H1 (cell line): Measurements from ENCODE around the gene ZNF587B.

Experiments
- EP300 ChIP-seq, 2 experiments: IDR thresholded peaks; 1 replicate in 1 of 2; 2 replicates in 1 of 2; pipeline ENCODE4 v1.6.1; 2011 to 2012; ENCODE audit warnings: low read depth in 2 of 2, low read length in 2 of 2, mild to moderate bottlenecking in 2 of 2, borderline replicate concordance in 1 of 2, inconsistent platforms in 1 of 2, moderate library complexity in 1 of 2
- EZH2 ChIP-seq: fragments of 200-600 bp; sonication (generic); IDR thresholded peaks from 2 replicates; pipeline ENCODE4 v1.7.1; 2012; ENCODE audit warnings: low read depth, mild to moderate bottlenecking, moderate library complexity, low read length, inconsistent platforms; ENCODE audit not compliant: severe bottlenecking
- HDAC2 ChIP-seq, 2 experiments: fragments of 300-600 bp in 1 of 2; sonication (generic) in 1 of 2; IDR thresholded peaks; 2 replicates each; pipeline ENCODE4 v1.6.1; 2011 to 2012; ENCODE audit warnings: low read depth in 2 of 2, low read length in 2 of 2, mild to moderate bottlenecking in 2 of 2, moderate library complexity in 2 of 2, borderline replicate concordance in 1 of 2, inconsistent platforms in 1 of 2
- KDM1A ChIP-seq: fragments of 200-600, 300-600 bp; sonication (generic); IDR thresholded peaks from 2 replicates; pipeline ENCODE4 v1.7.1; 2016; ENCODE audit warnings: mild to moderate bottlenecking, low read length, borderline replicate concordance
- RAD21 ChIP-seq, 2 experiments: IDR thresholded peaks in 1 of 2; conservative IDR thresholded peaks in 1 of 2; 2 replicates each; pipeline ENCODE4 v1.6.1; 2011; ENCODE audit warnings: low read depth in 2 of 2, low read length in 2 of 2, improper control_type of control experiment in 1 of 2, inconsistent platforms in 1 of 2, mild to moderate bottlenecking in 1 of 2, moderate library complexity in 1 of 2
- RFX5 ChIP-seq: IDR thresholded peaks from 2 replicates; pipeline ENCODE4 v1.6.1; 2011; ENCODE audit warnings: low read depth, low read length, improper control_type of control experiment, borderline replicate concordance
- RXRA ChIP-seq: IDR thresholded peaks from 2 replicates; pipeline ENCODE4 v1.6.1; 2011; ENCODE audit warnings: low read depth, mild to moderate bottlenecking, low read length, moderate library complexity; ENCODE audit not compliant: insufficient read depth
- SRF ChIP-seq: IDR thresholded peaks from 2 replicates; pipeline ENCODE4 v1.6.1; 2011; ENCODE audit warnings: mild to moderate bottlenecking, low read depth, low read length, moderate library complexity
- YY1 ChIP-seq: IDR thresholded peaks from 2 replicates; pipeline ENCODE4 v1.6.1; 2011; ENCODE audit warnings: low read depth, mild to moderate bottlenecking, low read length
- ZNF274 ChIP-seq: IDR thresholded peaks from 2 replicates; pipeline ENCODE4 v1.7.0; 2012; ENCODE audit warnings: low read length, borderline replicate concordance; ENCODE audit errors: extremely low read depth
- TF ChIP-seq, protein P1 (sequence below): IDR thresholded peaks from 2 replicates; pipeline ENCODE4 v1.6.1; 2011; ENCODE audit warnings: low read length, improper control_type of control experiment
- TF ChIP-seq, protein P2 (sequence below): IDR thresholded peaks from 2 replicates; pipeline ENCODE4 v1.6.1; 2011; ENCODE audit warnings: low read depth, mild to moderate bottlenecking, low read length; ENCODE audit not compliant: insufficient read depth
- TF ChIP-seq, protein P3 (sequence below), 3 experiments: IDR thresholded peaks; 1 replicate in 2 of 3; 2 replicates in 1 of 3; pipeline versions ENCODE4 v1.5.1 to v1.6.1; 2011; ENCODE audit warnings: low read length in 3 of 3, mild to moderate bottlenecking in 3 of 3, inconsistent platforms in 2 of 3, low read depth in 1 of 3, moderate library complexity in 1 of 3; ENCODE audit not compliant: insufficient read depth in 1 of 3; ENCODE audit errors: control extremely low read depth in 1 of 3
- TF ChIP-seq, protein P4 (sequence below): IDR thresholded peaks from 2 replicates; pipeline ENCODE4 v1.6.1; 2012; ENCODE audit warnings: inconsistent platforms

DNA sequence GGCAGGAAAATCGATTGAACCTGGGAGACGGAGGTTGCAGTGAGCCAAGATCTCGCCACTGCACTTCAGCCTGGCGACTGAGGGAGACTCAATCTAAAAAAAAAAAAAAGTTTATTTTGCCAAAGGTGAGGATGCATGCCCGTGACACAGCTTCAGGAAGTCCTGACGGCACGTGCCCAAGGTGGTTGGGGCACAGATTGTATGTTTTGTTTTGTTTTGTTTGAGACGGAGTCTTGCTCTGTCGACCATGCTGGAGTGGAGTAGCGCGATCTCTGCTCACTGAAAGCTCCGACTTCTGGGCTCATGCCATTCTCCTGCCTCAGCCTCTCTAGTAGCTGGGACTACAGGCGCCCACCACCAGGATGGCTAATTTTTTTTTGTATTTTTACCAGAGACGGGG lies 12.1 kb upstream of the ZNF587B start:
- no peak for TF ChIP-seq KDM1A
- no peak for TF ChIP-seq EZH2
- TF ChIP-seq, protein P1, sequence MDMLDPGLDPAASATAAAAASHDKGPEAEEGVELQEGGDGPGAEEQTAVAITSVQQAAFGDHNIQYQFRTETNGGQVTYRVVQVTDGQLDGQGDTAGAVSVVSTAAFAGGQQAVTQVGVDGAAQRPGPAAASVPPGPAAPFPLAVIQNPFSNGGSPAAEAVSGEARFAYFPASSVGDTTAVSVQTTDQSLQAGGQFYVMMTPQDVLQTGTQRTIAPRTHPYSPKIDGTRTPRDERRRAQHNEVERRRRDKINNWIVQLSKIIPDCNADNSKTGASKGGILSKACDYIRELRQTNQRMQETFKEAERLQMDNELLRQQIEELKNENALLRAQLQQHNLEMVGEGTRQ = no peak
- TF ChIP-seq, protein P2, sequence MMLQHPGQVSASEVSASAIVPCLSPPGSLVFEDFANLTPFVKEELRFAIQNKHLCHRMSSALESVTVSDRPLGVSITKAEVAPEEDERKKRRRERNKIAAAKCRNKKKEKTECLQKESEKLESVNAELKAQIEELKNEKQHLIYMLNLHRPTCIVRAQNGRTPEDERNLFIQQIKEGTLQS = no peak
- TF ChIP-seq EP300 (IDR thresholded peaks at IDR 0.05; ENCODE audit: borderline replicate concordance in 1 of 2, low read depth in 2 of 2, low read length in 2 of 2) = no peak
- TF ChIP-seq, protein P3, sequence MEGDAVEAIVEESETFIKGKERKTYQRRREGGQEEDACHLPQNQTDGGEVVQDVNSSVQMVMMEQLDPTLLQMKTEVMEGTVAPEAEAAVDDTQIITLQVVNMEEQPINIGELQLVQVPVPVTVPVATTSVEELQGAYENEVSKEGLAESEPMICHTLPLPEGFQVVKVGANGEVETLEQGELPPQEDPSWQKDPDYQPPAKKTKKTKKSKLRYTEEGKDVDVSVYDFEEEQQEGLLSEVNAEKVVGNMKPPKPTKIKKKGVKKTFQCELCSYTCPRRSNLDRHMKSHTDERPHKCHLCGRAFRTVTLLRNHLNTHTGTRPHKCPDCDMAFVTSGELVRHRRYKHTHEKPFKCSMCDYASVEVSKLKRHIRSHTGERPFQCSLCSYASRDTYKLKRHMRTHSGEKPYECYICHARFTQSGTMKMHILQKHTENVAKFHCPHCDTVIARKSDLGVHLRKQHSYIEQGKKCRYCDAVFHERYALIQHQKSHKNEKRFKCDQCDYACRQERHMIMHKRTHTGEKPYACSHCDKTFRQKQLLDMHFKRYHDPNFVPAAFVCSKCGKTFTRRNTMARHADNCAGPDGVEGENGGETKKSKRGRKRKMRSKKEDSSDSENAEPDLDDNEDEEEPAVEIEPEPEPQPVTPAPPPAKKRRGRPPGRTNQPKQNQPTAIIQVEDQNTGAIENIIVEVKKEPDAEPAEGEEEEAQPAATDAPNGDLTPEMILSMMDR (IDR thresholded peaks at IDR 0.05; ENCODE audit: control extremely low read depth in 1 of 3, insufficient read depth in 1 of 3, low read depth in 1 of 3, low read length in 3 of 3) = no peak
- TF ChIP-seq, protein P4, sequence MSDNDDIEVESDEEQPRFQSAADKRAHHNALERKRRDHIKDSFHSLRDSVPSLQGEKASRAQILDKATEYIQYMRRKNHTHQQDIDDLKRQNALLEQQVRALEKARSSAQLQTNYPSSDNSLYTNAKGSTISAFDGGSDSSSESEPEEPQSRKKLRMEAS = no peak
- TF ChIP-seq RFX5 = no peak
- no peak for TF ChIP-seq RXRA
- TF ChIP-seq SRF = no peak
- TF ChIP-seq RAD21 (IDR thresholded peaks at IDR 0.05 in 1 of 2, conservative IDR thresholded peaks at IDR 0.05 in 1 of 2; ENCODE audit: low read depth in 2 of 2, low read length in 2 of 2) = no peak
- no peak for TF ChIP-seq ZNF274
- no peak for TF ChIP-seq YY1
- TF ChIP-seq HDAC2 (IDR thresholded peaks at IDR 0.05; ENCODE audit: borderline replicate concordance in 1 of 2, low read depth in 2 of 2, low read length in 2 of 2) = no peak
